Activated CD8-positive, alpha-beta memory T cell treated with anti-CD3 and anti-CD28 coated beads for 48 hours (primary cell): ENCODE measurements around the gene ABHD5.
A peak's percentile ranks its signal among the peaks of the same experiment; 100 is the strongest.
"Not testable (repeated sequence)": the region's sequence is repeated elsewhere in the genome, so short reads cannot be mapped to it uniquely, and the experiment has no call there.

Experiments
- DNase-seq, 3 experiments: peaks; one replicate each; pipeline ENCODE4 v3.0.0-alpha.2; 2020; ENCODE audit warnings: low read depth in 2 of 3, low spot score in 2 of 3

The ABHD5 gene

GRCh38 chr3:43690400-43691119, at the start of gene ABHD5:
ABHD5 (plus strand) TSS chr3:43690938; CDS start chr3:43690993, 55 bp downstream.
- DNase-seq = peak; percentile 66 to 90 (median 68)

- DNase-seq = no peak
These were observed 49.2 kb upstream of the ABHD5 start for GRCh38 chr3:43641306-43642114.

DNA sequence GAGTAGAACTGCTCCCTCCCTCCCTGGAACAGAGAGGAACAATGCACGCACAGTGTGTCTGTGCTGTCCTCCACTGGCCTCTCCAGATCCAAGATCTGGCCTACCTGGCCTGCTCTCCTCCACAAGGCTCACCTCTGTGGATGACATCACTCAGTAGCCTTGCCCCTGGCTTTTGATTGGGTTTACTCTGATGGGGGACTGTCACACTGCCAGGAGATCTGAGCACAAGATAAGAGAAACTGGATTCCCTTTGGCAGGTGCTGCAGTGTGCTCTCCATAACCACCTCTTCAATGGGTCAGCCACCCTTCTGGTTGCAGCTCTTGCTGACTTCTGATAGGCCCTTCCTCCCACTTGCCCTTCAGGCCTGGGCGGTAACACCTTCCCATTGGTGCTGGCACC, 46.3 kb upstream of the ABHD5 start:
- no peak for DNase-seq

- no peak for DNase-seq
These were observed 43.2 kb upstream of the ABHD5 start for GRCh38 chr3:43647331-43648166.

GRCh38 chr3:43648957-43649356, 41.8 kb upstream of the ABHD5 start:
- DNase-seq = no peak

GRCh38 chr3:43649365-43649968, 41.3 kb upstream of the ABHD5 start:
- DNase-seq = no peak

- no peak for DNase-seq
These were observed 40.4 kb upstream of the ABHD5 start for GRCh38 chr3:43650345-43650744.

- DNase-seq = not testable (repeated sequence)
These were observed 34.3 kb upstream of the ABHD5 start for GRCh38 chr3:43656390-43656789.

GRCh38 chr3:43659250-43659880, 31.4 kb upstream of the ABHD5 start:
- DNase-seq = no peak

DNA sequence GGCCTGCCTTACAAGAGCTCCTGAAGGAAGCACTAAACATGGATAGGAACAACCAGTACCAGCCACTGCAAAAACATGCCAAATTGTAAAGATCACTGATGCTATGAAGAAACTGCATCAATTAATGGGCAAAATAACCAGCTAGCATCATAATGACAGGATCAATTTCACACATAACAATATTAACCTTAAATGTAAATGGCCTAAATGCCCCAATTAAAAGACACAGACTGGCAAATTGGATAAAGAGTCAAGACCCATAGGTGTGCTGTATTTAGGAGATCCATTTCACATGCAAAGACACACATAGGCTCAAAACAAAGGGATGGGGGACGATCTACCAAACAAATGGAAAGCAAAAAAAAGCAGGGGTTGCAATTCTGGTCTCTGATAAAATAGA, 29.4 kb upstream of the ABHD5 start:
- not testable (repeated sequence) for DNase-seq

DNA sequence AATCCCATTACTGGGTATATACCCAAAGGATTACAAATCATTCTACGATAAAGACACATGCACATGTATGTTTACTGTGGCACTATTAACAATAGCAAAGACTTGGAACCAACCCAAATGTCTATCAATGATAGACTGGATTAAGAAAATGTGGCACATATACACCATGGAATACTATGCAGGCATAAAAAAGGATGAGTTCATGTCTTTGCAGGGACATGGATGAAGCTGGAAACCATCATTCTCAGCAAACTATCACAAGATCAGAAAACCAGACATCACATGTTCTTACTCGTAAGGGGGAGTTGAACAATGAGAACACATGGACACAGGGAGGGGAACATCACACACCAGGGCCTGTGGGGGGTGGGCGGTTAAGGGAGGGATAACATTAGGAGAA, 25.7 kb upstream of the ABHD5 start:
- DNase-seq = not testable (repeated sequence)

DNA sequence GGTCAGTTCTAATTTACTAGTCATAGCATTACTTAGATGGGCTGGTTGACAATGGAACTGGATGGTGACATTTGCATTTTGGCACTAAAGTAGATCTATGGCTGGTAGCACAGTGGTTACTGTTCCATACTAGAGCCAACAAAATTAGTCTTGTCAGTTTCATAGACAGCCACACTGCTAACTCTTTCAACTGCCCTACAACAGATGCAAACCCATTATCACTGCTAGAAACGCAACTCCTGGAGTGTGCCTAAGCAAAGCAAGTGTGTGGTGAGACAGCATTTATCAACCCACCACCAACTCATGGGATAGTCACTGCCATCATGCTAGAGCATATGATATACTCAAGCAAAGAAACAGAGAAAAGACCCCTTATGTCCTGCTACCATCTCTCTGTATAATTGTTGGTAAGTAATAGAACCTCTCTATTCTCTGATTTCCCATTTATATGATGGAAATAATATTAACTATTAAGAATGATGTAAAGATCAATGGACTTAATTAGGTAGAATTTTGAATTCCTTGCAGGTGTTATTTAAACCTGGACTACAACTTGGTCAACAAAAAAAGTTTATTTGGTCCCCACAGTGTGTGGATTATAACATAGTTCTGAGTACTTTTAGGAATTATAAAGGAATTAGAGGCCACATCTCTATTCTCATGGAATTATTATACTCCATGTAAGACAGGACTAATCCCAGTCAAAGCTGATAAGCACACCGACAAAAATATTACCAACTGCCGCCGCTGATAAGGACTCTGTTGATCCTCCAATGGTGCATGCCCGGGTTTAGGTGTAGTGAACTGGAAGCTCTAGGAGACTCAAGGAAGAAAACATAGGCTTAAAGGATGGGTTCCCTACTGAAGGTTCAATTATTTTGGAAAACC, 19.9 kb upstream of the ABHD5 start:
- DNase-seq = no peak

DNA sequence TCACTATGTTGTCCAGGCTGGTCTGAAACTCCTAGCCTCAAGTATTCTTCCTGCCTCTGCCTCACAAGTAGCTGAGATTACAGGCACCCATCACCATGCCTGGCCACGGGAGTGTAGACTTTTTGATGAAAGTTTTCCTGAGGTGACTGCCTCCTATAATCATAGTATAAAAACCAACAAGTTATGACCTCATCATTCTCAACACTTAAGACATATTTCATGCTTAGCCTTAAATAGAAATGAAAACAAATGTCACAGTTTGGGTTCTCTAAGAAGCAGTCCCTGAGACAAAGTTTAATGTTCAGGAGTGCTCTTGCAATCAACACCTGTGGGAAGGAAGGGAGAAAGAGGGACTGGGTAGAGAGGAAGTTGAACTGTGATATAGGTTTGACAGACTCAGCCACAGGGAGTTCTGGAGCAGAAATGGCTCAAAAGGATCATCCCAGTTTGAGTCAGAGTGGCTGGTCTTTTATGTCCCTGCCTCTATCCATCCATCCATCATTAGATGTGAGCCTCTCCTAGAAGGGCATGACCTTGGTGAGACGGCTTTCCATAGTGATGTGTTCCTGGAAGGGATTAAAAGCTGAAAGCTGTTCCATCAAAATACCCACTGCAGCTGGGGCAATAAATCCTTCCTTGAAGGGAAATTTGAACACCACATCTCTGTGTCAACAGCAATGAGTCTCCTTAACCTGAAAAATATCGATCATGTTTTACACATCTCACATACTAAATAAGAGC, 16.2 kb upstream of the ABHD5 start:
- no peak for DNase-seq

DNA sequence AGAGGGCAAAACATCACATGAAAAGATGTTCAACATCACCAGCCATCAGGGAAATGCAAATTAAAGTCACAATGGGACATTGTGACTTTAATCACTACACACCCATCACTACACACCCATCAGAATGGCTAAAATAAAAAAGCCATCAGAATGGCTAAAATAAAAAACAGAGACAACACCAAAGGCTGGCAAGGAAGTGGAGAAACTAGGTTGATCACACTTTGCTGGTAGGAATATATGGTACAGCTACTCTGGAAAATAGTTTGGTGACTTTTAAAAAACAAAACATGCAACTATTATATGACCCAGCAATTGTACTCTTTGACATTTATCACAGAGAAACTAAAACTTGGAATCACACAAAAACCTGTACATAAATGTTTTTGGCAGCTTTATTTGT, 15.1 kb upstream of the ABHD5 start:
- no peak for DNase-seq

- DNase-seq = no peak
These were observed 14.3 kb upstream of the ABHD5 start for GRCh38 chr3:43676441-43676840.

DNA sequence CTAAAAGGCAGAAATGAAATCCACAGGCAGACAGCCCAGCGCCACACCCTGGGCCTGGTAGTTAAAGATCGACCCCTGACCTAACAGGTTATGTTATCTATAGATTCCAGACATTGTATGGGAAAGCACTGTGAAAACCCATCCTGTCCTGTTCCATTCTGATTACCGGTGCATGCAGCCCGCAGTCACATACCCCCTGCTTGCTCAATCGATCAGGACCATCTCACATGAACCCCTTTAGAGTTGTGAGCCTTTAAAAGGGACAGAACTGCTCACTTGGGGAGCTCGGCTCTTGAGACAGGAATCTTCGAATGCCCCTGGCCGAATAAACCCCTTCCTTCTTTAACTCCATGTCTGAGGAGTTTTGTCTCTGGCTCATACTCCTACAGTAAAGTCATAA, 12.4 kb upstream of the ABHD5 start:
- not testable (repeated sequence) for DNase-seq

DNA sequence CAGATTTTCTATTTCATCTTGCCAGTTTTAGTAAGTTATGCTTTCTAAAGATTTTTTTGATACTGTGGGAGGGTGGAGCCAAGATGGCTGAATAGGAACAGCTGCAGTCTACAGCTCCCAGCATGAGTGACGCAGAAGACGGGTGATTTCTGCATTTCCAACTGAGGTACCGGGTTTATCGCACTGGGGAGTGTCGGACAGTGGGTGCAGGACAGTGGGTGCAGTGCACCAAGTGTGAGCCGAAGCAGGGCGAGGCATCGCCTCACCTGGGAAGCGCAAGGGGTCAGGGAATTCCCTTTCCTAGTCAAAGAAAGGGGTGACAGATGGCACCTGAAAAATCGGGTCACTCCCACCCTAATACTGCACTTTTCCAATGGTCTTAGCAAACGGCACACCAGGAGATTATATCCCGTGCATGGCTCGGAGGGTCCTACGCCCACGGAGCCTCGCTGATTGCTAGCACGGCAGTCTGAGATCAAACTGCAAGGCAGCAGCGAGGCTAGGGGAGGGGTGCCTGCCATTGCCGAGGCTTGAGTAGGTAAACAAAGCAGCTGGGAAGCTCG, 11.8 kb upstream of the ABHD5 start:
- DNase-seq = not testable (repeated sequence)

GRCh38 chr3:43680857-43681256, 9.9 kb upstream of the ABHD5 start:
- not testable (repeated sequence) for DNase-seq

DNA sequence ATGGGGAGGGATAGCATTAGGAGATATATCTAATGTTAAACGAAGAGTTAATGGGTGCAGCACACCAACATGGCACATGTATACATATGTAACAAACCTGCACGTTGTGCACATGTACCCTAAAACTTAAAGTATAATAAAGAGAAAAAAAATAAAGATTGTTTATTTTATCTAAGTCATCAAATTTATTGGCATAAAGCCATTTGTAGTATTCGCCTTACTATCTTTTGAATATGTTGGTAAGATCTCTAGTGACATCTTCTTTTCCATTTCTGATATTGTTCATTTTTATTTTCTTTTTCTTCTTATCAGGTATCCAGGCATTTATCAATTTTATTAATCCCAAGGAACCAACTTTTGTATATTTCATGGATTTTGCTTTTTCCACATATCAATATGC, 5.8 kb upstream of the ABHD5 start:
- no peak for DNase-seq
